ENCODE results near the gene UGT3A1.

- TF ChIP-seq CTCF (IDR thresholded peaks at IDR 0.05; ENCODE audit: low read length): no peak
- TF ChIP-seq EZH2 (IDR thresholded peaks at IDR 0.05; ENCODE audit: borderline replicate concordance, low read length): no peak
These were observed 8.4 kb upstream of the UGT3A1 start for GRCh38 chr5:35999547-35999946.
